HG02870 (cell line): ENCODE results near the gene MYO7B.

ENCODE experiments used
- ATAC-seq: cut with Tn5 transposase; IDR thresholded peaks from one replicate; pipeline ENCODE4 v1.9.1; 2021; ENCODE audit warnings: mild to moderate bottlenecking, moderate library complexity; ENCODE audit not compliant: unreplicated experiment

MYO7B gene

GRCh38 chr2:127634626-127635379 is 99.3 kb downstream of the MYO7B start:
- no peak for ATAC-seq

DNA sequence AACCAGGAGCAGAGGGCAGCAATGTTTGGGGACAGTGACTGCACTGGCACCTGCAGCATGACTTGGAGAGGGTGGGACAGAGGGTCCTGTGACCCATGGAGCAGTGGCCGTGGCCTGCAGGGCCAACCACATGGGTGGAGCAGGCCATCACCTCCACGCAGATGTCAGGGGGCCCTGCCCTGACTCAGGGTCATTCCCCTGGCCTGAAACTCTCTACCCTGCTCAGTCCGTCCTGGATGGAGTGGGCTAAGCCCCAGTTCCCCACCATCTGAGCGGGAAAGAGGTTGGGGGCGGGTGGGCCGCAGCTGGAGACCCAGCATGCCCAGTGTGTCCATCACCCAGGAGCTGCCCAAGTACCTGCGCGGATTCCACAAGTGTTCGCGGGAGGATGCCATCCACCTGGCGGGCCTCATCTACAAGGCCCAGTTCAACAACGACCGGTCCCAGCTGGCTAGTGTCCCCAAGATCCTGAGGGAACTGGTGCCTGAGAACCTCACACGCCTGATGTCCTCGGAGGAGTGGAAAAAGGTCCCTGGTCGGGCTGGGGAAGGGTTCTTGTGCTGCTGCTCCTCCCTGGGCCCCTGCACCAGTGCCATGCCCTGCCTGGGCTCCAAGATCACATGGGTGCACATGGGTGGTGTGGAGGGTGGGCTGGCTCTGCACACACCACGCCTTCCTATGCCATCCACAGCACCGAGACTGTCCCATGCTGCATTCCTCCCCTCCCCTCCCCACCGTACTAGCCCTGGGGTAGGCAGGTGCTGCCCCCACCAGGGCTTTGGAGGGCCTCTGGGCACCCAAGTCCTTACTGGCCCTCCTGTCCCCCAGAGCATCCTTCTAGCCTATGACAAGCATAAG is 100.1 kb downstream of the MYO7B start:
- ATAC-seq: no peak

GRCh38 chr2:127636248-127637235 is 101.1 kb downstream of the MYO7B start:
- no peak for ATAC-seq

DNA sequence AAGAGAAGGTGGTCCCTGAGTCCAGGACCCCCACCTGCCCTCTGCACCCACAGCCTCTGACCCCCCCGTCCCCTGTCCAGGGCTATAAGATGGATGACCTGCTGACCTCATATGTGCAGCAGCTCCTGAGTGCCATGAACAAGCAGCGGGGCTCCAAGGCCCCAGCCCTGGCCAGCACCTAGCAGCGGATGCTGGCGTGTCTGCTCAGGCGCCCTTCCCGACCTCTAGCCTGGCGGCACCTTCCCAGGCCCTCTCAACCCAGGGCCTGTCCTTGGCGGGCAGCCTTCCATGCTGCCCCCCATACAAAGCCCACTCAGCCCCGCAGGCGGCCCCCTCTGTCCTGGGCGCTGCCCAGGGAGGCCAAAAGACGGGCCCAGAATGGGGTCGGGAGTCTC is 101.8 kb downstream of the MYO7B start:
- no peak for ATAC-seq

DNA sequence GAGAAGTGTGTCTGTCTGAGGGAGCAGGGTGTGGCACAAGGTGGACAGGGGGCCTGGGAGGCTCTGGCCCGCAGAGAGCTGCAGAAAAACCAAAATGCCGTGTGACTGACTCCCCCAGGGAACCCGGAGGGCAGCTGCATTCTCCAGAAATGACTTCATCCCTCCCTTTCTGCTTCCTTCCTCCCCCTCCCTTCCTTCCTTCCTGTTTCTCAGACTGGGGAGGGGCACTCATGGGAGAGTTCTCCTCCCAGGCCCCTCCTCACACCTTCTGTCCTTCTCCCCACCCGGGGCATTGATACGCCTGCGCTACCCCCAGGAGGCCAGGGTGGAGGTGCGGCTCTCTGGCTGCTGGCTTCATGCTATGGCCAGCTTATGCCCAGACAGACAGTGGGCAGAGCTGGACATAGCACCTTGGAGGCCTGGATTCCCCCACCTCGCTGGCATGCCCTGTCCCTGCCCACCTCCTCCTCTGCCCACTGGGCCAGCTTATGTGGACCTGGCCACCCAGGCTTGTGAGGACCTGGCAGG is 102.3 kb downstream of the MYO7B start:
- ATAC-seq: no peak

DNA sequence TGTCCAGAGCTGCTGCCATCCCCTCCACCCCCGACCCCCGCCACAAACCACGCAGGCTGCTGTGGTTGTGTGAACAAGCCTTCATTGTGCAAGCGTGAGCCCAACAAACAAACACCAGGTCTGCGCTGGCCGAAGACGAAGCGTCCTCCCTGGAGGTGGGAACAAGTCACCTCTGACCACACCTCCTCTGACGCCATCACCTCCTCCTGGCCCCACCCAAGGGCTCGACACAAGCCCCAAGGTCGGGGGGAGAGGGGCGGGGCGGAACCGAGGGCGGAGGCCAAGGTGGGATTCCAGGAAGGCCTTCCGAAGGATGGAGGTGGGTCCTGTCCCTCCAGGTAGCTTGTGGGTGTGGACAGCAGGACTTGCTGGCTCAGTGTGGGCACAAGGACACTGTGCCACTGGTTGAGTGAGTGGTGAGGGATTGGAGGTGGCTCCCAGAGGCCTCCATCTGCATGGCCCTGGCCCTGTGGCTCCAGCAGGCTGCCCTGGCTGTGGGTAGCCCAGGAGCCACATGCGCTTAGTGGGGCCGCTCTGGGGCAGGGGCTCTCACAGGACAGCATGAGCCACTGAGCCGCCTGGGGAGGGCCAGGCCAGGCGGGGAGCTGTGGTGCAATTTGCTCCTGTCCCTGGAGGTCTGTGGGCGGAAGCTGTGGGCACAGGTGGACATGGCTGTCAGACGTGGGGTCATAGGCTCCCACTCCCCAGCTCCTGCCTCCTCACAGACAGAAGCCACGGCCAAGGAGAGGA is 103.1 kb downstream of the MYO7B start:
- ATAC-seq: no peak

DNA sequence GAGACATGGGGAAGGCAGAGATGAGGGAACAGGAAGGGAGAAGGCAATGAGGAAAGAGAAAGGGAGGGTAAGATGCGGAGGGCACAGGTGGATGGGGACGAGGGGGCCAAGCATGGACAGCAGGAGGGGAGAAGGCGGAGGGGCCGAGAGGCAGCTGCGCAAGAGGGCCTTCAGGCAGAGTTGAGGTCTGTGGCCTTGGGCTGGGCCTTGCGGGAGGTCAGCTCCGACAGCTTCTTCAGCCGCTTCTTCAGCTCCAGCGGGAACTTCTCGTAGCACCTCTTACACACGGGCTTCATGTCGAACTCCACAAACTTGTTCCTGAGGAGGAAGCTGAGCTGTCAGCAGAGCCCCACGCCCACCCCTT is 103.6 kb downstream of the MYO7B start:
- no peak for ATAC-seq

- peak; percentile 47 for ATAC-seq
Measured at GRCh38 chr2:127640082-127641072, 104.9 kb downstream of the MYO7B start.

- ATAC-seq: no peak
Measured at GRCh38 chr2:127641133-127641532, 105.7 kb downstream of the MYO7B start.

GRCh38 chr2:127641846-127642507 is 106.5 kb downstream of the MYO7B start:
- no peak for ATAC-seq

DNA sequence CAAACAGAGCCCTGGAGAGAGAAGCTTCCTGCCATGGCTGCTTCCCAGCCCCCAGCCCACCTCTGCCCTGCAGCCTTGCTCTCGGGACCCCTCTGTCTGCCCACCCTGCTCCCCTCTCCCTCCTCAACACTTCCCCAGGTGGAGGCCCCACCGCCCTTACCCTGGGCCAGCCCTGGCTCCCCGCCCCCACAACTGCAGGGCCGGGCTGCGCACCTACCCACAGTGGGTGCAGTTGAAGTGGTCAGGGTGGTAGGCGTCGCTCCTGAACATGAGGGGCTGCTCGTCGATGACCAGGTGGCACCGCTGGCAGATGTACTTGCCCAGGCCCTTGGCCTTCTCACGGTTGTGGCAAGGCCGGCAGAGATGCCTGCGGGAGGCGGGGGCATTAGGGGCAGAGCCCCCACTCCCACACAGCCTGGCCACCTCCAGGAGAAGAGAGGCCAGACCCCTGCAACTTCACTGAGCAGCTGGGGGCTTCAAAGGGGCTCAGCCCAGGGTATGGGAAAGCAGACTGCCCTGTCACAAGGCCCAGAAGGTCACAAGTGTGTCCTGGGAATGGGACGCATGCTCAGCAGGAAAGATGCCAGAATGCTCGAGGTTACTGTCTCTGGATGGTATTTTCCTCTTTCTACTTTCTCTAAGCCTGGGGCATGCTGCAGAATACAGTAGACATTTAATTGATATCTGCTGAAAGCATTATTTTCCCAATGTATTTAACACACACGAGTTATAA is 107.4 kb downstream of the MYO7B start:
- no peak for ATAC-seq

DNA sequence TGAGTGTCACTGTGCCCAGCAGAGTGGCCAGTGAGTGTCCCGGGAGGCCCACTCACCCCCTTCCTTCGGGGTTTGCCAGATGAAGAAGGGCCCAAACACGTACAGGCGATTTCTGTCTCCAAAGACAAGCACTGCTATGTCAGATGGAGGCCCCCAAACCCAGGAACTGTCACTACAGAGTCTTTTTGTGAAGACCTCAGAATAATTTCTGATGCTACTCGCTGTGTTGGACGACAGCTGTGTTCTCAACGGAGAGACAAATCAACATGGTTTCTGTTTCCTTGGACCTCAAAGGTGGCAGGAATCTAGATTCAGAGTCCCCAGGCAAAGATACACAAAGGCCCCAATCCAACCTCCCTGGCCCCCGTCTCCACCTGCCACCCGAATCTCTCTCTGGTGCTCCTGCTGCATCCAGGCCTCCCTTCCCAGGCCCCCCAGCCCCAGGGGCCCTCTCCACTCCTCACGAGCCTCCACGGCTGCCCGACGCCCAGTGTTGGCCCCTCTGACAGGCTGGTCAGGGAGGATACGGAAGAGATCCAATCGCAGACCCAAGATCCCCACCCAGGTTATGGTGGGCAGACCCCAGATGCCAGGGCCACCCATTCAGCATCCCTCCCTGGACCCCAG is 108.1 kb downstream of the MYO7B start:
- no peak for ATAC-seq

- no peak for ATAC-seq
Measured at GRCh38 chr2:127644066-127645025, 108.9 kb downstream of the MYO7B start.

GRCh38 chr2:127645026-127645394 is 109.5 kb downstream of the MYO7B start:
- ATAC-seq: no peak

- no peak for ATAC-seq
Measured at GRCh38 chr2:127645395-127646291, 110.2 kb downstream of the MYO7B start, which contains the start of gene GPR17. Gene GPR17 (plus strand): TSS chr2:127646153. CDS start chr2:127650736, 4,583 bp downstream.
